H9 (cell line): ENCODE data around the gene LRPAP1. TPM values are rescaled to one million over a fixed set of nuclear protein-coding genes. Genes with fewer than 3 reads are reported as not detected.

Source experiments
- DNase-seq: peaks from one replicate; pipeline ENCODE4 v3.0.0-alpha.2; 2017
- H2AFZ ChIP-seq: one replicate; pipeline ENCODE4 v1.6.1; 2013; ENCODE audit warnings: mild to moderate bottlenecking, low read length, control low read depth, moderate library complexity
- H2AK5ac ChIP-seq: 2 replicates; pipeline ENCODE4 v1.6.1; 2013; ENCODE audit warnings: low read length, control low read depth, mixed read lengths; ENCODE audit not compliant: insufficient read length
- H2BK120ac ChIP-seq: one replicate; pipeline ENCODE4 v1.6.1; 2013; ENCODE audit warnings: low read depth, mild to moderate bottlenecking, low read length, control low read depth, inconsistent platforms; ENCODE audit not compliant: poor library complexity, severe bottlenecking
- H2BK12ac ChIP-seq: 2 replicates; pipeline ENCODE4 v1.6.1; 2013; ENCODE audit warnings: low read length, control low read depth, mixed read lengths, low read depth; ENCODE audit not compliant: insufficient read length
- H2BK15ac ChIP-seq: 2 replicates; pipeline ENCODE4 v1.6.1; 2013; ENCODE audit warnings: low read depth, low read length, control low read depth
- H2BK20ac ChIP-seq: one replicate; pipeline ENCODE4 v1.6.1; 2013; ENCODE audit warnings: low read depth, mild to moderate bottlenecking, low read length, control low read depth, inconsistent platforms; ENCODE audit not compliant: poor library complexity, severe bottlenecking
- H2BK5ac ChIP-seq: 2 replicates; pipeline ENCODE4 v1.6.1; 2013; ENCODE audit warnings: low read length, control low read depth, mixed read lengths; ENCODE audit not compliant: insufficient read length
- H3K14ac ChIP-seq: 2 replicates; pipeline ENCODE4 v1.6.1; 2013; ENCODE audit warnings: low read length, control low read depth; ENCODE audit not compliant: insufficient read depth
- H3K18ac ChIP-seq: 2 replicates; pipeline ENCODE4 v1.6.1; 2013; ENCODE audit warnings: low read depth, mild to moderate bottlenecking, mixed read lengths, low read length, control low read depth; ENCODE audit not compliant: insufficient read length
- H3K23ac ChIP-seq: 2 replicates; pipeline ENCODE4 v1.6.1; 2013; ENCODE audit warnings: low read length, control low read depth, mixed read lengths, low read depth; ENCODE audit not compliant: insufficient read length
- H3K23me2 ChIP-seq: 2 replicates; pipeline ENCODE4 v1.6.1; 2013; ENCODE audit warnings: low read depth, mild to moderate bottlenecking, mixed read lengths, low read length, control low read depth; ENCODE audit not compliant: insufficient read length, poor library complexity, severe bottlenecking
- H3K27ac ChIP-seq: 2 replicates; pipeline ENCODE4 v1.5.1; 2013; ENCODE audit warnings: low read length, control low read depth, mixed read lengths, low read depth; ENCODE audit not compliant: insufficient read length
- H3K27me3 ChIP-seq: 2 replicates; pipeline ENCODE4 v1.6.1; 2013; ENCODE audit warnings: low read length, control low read depth, inconsistent platforms; ENCODE audit not compliant: insufficient read depth
- H3K4ac ChIP-seq: 2 replicates; pipeline ENCODE4 v1.6.1; 2013; ENCODE audit warnings: low read depth, mild to moderate bottlenecking, control low read depth, inconsistent platforms, low read length, moderate library complexity
- H3K4me1 ChIP-seq: 2 replicates; pipeline ENCODE4 v1.6.1; 2013; ENCODE audit warnings: low read length, control low read depth, inconsistent platforms; ENCODE audit not compliant: insufficient read depth
- H3K4me2 ChIP-seq: 2 replicates; pipeline ENCODE4 v1.6.1; 2013; ENCODE audit warnings: low read length, control low read depth, mixed read lengths; ENCODE audit not compliant: insufficient read length, insufficient read depth
- H3K56ac ChIP-seq: 2 replicates; pipeline ENCODE4 v1.6.1; 2013; ENCODE audit warnings: low read depth, mild to moderate bottlenecking, mixed read lengths, low read length, control low read depth; ENCODE audit not compliant: insufficient read length
- H3K79me1 ChIP-seq: 2 replicates; pipeline ENCODE4 v1.6.1; 2013; ENCODE audit warnings: low read depth, mild to moderate bottlenecking, moderate library complexity, low read length, control low read depth, inconsistent platforms; ENCODE audit not compliant: insufficient read depth, poor library complexity, severe bottlenecking
- H3K79me2 ChIP-seq: 2 replicates; pipeline ENCODE4 v1.6.1; 2013; ENCODE audit warnings: low read length, control low read depth, inconsistent platforms; ENCODE audit not compliant: insufficient read depth
- H3K9ac ChIP-seq: 2 replicates; pipeline ENCODE4 v1.6.1; 2013; ENCODE audit warnings: low read length, control low read depth, mixed read lengths; ENCODE audit not compliant: insufficient read length; ENCODE audit errors: extremely low read depth
- H3K9me3 ChIP-seq: one replicate; pipeline ENCODE4 v1.6.1; 2013; ENCODE audit warnings: low read depth, low read length, inconsistent platforms; ENCODE audit not compliant: control insufficient read depth
- H3T11ph ChIP-seq: one replicate; pipeline ENCODE4 v1.6.1; 2013; ENCODE audit warnings: mild to moderate bottlenecking, low read length, control low read depth, inconsistent platforms
- H4K20me1 ChIP-seq: one replicate; pipeline ENCODE4 v1.6.1; 2013; ENCODE audit not compliant: control insufficient read depth, insufficient read length, insufficient read depth
- H4K5ac ChIP-seq: 2 replicates; pipeline ENCODE4 v1.6.1; 2013; ENCODE audit warnings: low read depth, mild to moderate bottlenecking, mixed read lengths, low read length, control low read depth; ENCODE audit not compliant: insufficient read length
- H4K8ac ChIP-seq: replicated peaks from 2 replicates; pipeline ENCODE4 v1.6.1; 2013; ENCODE audit warnings: low read length, control low read depth, mixed read lengths, low read depth; ENCODE audit not compliant: insufficient read length
- H4K91ac ChIP-seq: 2 replicates; pipeline ENCODE4 v1.6.1; 2013; ENCODE audit warnings: low read depth, mild to moderate bottlenecking, moderate library complexity, mixed read lengths, low read length, control low read depth; ENCODE audit not compliant: insufficient read length
- H3K27ac Mint-ChIP-seq, 3 experiments: 2 replicates in 2 of 3; 3 replicates in 1 of 3; pipeline ENCODE4 v1.8.0; 2020 to 2021; ENCODE audit warnings: mixed read lengths in 3 of 3, mild to moderate bottlenecking in 1 of 3, moderate library complexity in 1 of 3
- H3K27me3 Mint-ChIP-seq: 2 replicates; pipeline ENCODE4 v1.8.0; 2021; ENCODE audit warnings: low read depth, mild to moderate bottlenecking, moderate library complexity, mixed read lengths
- H3K36me3 Mint-ChIP-seq, 3 experiments: 2 replicates in 2 of 3; 3 replicates in 1 of 3; pipeline ENCODE4 v1.8.0; 2020 to 2021; ENCODE audit warnings: low read depth in 3 of 3, mixed read lengths in 3 of 3; ENCODE audit not compliant: insufficient read depth in 1 of 3
- H3K4me1 Mint-ChIP-seq, 2 experiments: 2 replicates each; pipeline ENCODE4 v1.8.0; 2020; ENCODE audit warnings: mixed read lengths in 2 of 2
- H3K4me3 Mint-ChIP-seq, 2 experiments: 2 replicates in 1 of 2; 3 replicates in 1 of 2; pipeline ENCODE4 v1.8.0; 2020 to 2021; ENCODE audit warnings: mild to moderate bottlenecking in 2 of 2, mixed read lengths in 2 of 2, moderate library complexity in 1 of 2
- H3K9me3 Mint-ChIP-seq, 2 experiments: 2 replicates in 1 of 2; 3 replicates in 1 of 2; pipeline ENCODE4 v1.8.0; 2020; ENCODE audit warnings: mild to moderate bottlenecking in 2 of 2, mixed read lengths in 2 of 2, moderate library complexity in 1 of 2
- CTCF ChIP-seq: fragments of 200-600 bp; sonication (generic); conservative IDR thresholded peaks from 3 replicates; pipeline ENCODE4 v1.8.0; 2021; ENCODE audit warnings: antibody characterized with exemption, mild to moderate bottlenecking
- WGBS: extraction: QIAGEN DNeasy Blood & Tissue Kit; methylation state at CpG from one replicate; pipeline ENCODE4 v1.1.7; 2013; ENCODE audit warnings: missing lambda C conversion rate, low lambda C conversion rate, mixed read lengths; ENCODE audit not compliant: insufficient read length; ENCODE audit errors: extremely low coverage; 5-methylcytosine and 5-hydroxymethylcytosine counted together
- total RNA-seq: library from RNA; stranded (reverse); gene quantifications from 2 replicates; pipeline ENCODE4 v1.2.1, GENCODE V29; 2021

The LRPAP1 gene
- total RNA-seq, 1 experiment from 2014 or later, result 85.9 TPM

GRCh38 chr4:3496021-3496420, 36.2 kb downstream of the LRPAP1 start:
- Histone ChIP-seq H2BK5ac (no peak overlapping the region), H3K14ac (no peak overlapping the region), H3K23ac (no peak overlapping the region), H3K4me1 (no peaks in the 10 kb centered on the region), H2BK15ac (no peak overlapping the region), H3K79me1 (no peaks in the 10 kb centered on the region), H4K20me1 (peaks cover 4% of the 10 kb centered on the region), H3K56ac (no peak overlapping the region), H3K18ac (no peak overlapping the region), H3K4ac (no peak overlapping the region), H3K79me2 (no peaks in the 10 kb centered on the region), H3K23me2 (no peaks in the 10 kb centered on the region), H3K4me2 (no peak overlapping the region), H2AK5ac (no peak overlapping the region), H3K27me3 (peaks cover 19% of the 10 kb centered on the region; the same call in 1 of the 2 replicates), H3K9me3 (no peaks in the 10 kb centered on the region), H4K8ac (no peak overlapping the region), H3K9ac (no peak overlapping the region), H3T11ph (no peak overlapping the region), H2BK12ac (no peak overlapping the region), H2BK120ac (no peak overlapping the region), H2BK20ac (no peak overlapping the region), H2AFZ (no peak overlapping the region), H4K5ac (no peak overlapping the region), H3K27ac (no peak overlapping the region), H4K91ac (no peak overlapping the region)
- H3K36me3 Mint-ChIP-seq, result no peaks in the 10 kb centered on the region; a peak in 1 of 7 replicates
- no peak overlapping the region for H3K27ac Mint-ChIP-seq
- TF ChIP-seq CTCF, result no peak
- no peaks in the 10 kb centered on the region; a peak in 1 of 5 replicates for H3K9me3 Mint-ChIP-seq
- no peak for DNase-seq
- WGBS, result no CpG with 5 or more reads among the region's 14 CpGs
- H3K4me3 Mint-ChIP-seq, result no peak overlapping the region
- H3K27me3 Mint-ChIP-seq, result peaks cover 85% of the 10 kb centered on the region
- H3K4me1 Mint-ChIP-seq, result peaks cover 12 to 24% of the 10 kb centered on the region in 2 experiments
